Progenitor cell of endocrine pancreas (in vitro differentiated cells): Measurements from ENCODE around the gene PLA2G2F. TPM values are rescaled to one million over a fixed set of nuclear protein-coding genes. Genes with fewer than 3 reads are reported as not detected.

ENCODE experiments used
- DNase-seq: peaks from one replicate; pipeline ENCODE4 v3.0.0; 2021; ENCODE audit warnings: low spot score; ENCODE audit not compliant: unreplicated experiment
- H3K27ac Mint-ChIP-seq: 2 replicates; pipeline ENCODE4 v1.8.0; 2021; ENCODE audit warnings: mild to moderate bottlenecking, moderate library complexity, mixed read lengths
- H3K27me3 Mint-ChIP-seq: 2 replicates; pipeline ENCODE4 v1.8.0; 2021; ENCODE audit warnings: mixed read lengths
- H3K36me3 Mint-ChIP-seq: 2 replicates; pipeline ENCODE4 v1.8.0; 2022; ENCODE audit warnings: mixed read lengths; ENCODE audit not compliant: insufficient read depth
- H3K4me1 Mint-ChIP-seq: 2 replicates; pipeline ENCODE4 v1.8.0; 2021; ENCODE audit warnings: low read depth, mixed read lengths
- H3K4me3 Mint-ChIP-seq: 2 replicates; pipeline ENCODE4 v1.8.0; 2021; ENCODE audit warnings: low read depth, mild to moderate bottlenecking, moderate library complexity, mixed read lengths
- H3K9me3 Mint-ChIP-seq: 2 replicates; pipeline ENCODE4 v1.8.0; 2021; ENCODE audit warnings: low read depth, mixed read lengths
- CTCF ChIP-seq: fragments of 200-600 bp; sonication (generic); IDR thresholded peaks from one replicate; pipeline ENCODE4 v1.5.0; 2021; ENCODE audit warnings: antibody characterized with exemption, mild to moderate bottlenecking; ENCODE audit not compliant: unreplicated experiment
- total RNA-seq: library from RNA; stranded (reverse); gene quantifications from 2 replicates; pipeline ENCODE4 v1.2.1, GENCODE V29; 2021

PLA2G2F gene
- total RNA-seq, 1 donor from 2014 or later, result not detected

GRCh38 chr1:20143734-20144565 lies 4.8 kb downstream of the PLA2G2F start:
- H3K36me3 Mint-ChIP-seq, result no peaks in the 10 kb centered on the region
- DNase-seq, result no peak
- no peaks in the 10 kb centered on the region for H3K9me3 Mint-ChIP-seq
- H3K27ac Mint-ChIP-seq, result no peak overlapping the region
- no peak overlapping the region for H3K4me3 Mint-ChIP-seq
- H3K4me1 Mint-ChIP-seq, result no peaks in the 10 kb centered on the region
- no peak for TF ChIP-seq CTCF
- peaks cover 20% of the 10 kb centered on the region for H3K27me3 Mint-ChIP-seq

- DNase-seq, result no peak
- H3K27ac Mint-ChIP-seq, result no peak overlapping the region
- TF ChIP-seq CTCF, result no peak
- peaks cover 7% of the 10 kb centered on the region for H3K27me3 Mint-ChIP-seq
- no peaks in the 10 kb centered on the region for H3K4me1 Mint-ChIP-seq
- no peak overlapping the region for H3K4me3 Mint-ChIP-seq
- H3K36me3 Mint-ChIP-seq, result no peaks in the 10 kb centered on the region
- no peaks in the 10 kb centered on the region for H3K9me3 Mint-ChIP-seq
Measured at GRCh38 chr1:20147846-20148570, 8.9 kb downstream of the PLA2G2F start.

- Mint-ChIP-seq H3K4me1 (no peaks in the 10 kb centered on the region), H3K27ac (no peak overlapping the region), H3K36me3 (no peaks in the 10 kb centered on the region), H3K9me3 (no peaks in the 10 kb centered on the region), H3K4me3 (no peak overlapping the region), H3K27me3 (peaks cover 7% of the 10 kb centered on the region)
- no peak for DNase-seq
- TF ChIP-seq CTCF, result no peak
Measured at GRCh38 chr1:20148571-20149500, 9.7 kb downstream of the PLA2G2F start.

- no peak for DNase-seq
Measured at GRCh38 chr1:20149601-20150325, 10.6 kb downstream of the PLA2G2F start.

More at GRCh38 chr1:20149601-20150325, 10.6 kb downstream of the PLA2G2F start:
- Mint-ChIP-seq H3K9me3 (no peaks in the 10 kb centered on the region), H3K4me3 (no peak overlapping the region), H3K4me1 (peaks cover 8% of the 10 kb centered on the region), H3K36me3 (no peaks in the 10 kb centered on the region), H3K27ac (no peak overlapping the region), H3K27me3 (peaks cover 7% of the 10 kb centered on the region)
- no peak for TF ChIP-seq CTCF
